Endothelial cell (in vitro differentiated cells): ENCODE data around the gene HAND1. TPM values are rescaled to one million over a fixed set of nuclear protein-coding genes. Genes with fewer than 3 reads are reported as not detected.
"Not testable (repeated sequence)": the region's sequence is repeated elsewhere in the genome, so short reads cannot be mapped to it uniquely, and the experiment has no call there.

Experiments used
- DNase-seq: peaks from one replicate; pipeline ENCODE4 v3.0.0; 2021; ENCODE audit warnings: low spot score
- H3K27ac Mint-ChIP-seq: one replicate; pipeline ENCODE4 v1.8.0; 2021; ENCODE audit warnings: mixed read lengths, inconsistent platforms; ENCODE audit not compliant: unreplicated experiment
- H3K27me3 Mint-ChIP-seq: one replicate; pipeline ENCODE4 v1.8.0; 2021; ENCODE audit warnings: mild to moderate bottlenecking, moderate library complexity, mixed read lengths, inconsistent platforms; ENCODE audit not compliant: unreplicated experiment
- H3K36me3 Mint-ChIP-seq: one replicate; pipeline ENCODE4 v1.8.0; 2021; ENCODE audit warnings: mild to moderate bottlenecking, low read depth, mixed read lengths, inconsistent platforms; ENCODE audit not compliant: unreplicated experiment
- H3K4me1 Mint-ChIP-seq: one replicate; pipeline ENCODE4 v1.8.0; 2021; ENCODE audit warnings: mild to moderate bottlenecking, mixed read lengths, inconsistent platforms; ENCODE audit not compliant: unreplicated experiment
- H3K4me3 Mint-ChIP-seq: one replicate; pipeline ENCODE4 v1.8.0; 2021; ENCODE audit warnings: mild to moderate bottlenecking, mixed read lengths, inconsistent platforms; ENCODE audit not compliant: unreplicated experiment
- H3K9me3 Mint-ChIP-seq: one replicate; pipeline ENCODE4 v1.8.0; 2021; ENCODE audit warnings: mixed read lengths, inconsistent platforms; ENCODE audit not compliant: unreplicated experiment
- CTCF ChIP-seq: fragments of 200-600 bp; sonication (generic); IDR thresholded peaks from one replicate; pipeline ENCODE4 v1.5.0; 2021; ENCODE audit warnings: antibody characterized with exemption; ENCODE audit not compliant: unreplicated experiment
- total RNA-seq: library from RNA; stranded (reverse); fragmentation: NEBNext Ultra II Directional; extraction: Animal tissue kit (Norgen Biotek cat#: 25700); gene quantifications from one replicate; pipeline ENCODE4 v1.2.1, GENCODE V29; 2021; ENCODE audit not compliant: unreplicated experiment

HAND1 gene
- total RNA-seq, 1 donor from 2014 or later: 0.95 TPM

- peaks cover 10% of the 10 kb centered on the region for H3K4me1 Mint-ChIP-seq
Observed at GRCh38 chr5:154518438-154518867, 40.4 kb upstream of the HAND1 start.

GRCh38 chr5:154517810-154518437, 39.9 kb upstream of the HAND1 start:
- H3K9me3 Mint-ChIP-seq: no peaks in the 10 kb centered on the region
- H3K4me1 Mint-ChIP-seq: peaks cover 10% of the 10 kb centered on the region
- DNase-seq: no peak
- H3K27me3 Mint-ChIP-seq: peaks cover 9% of the 10 kb centered on the region
- no peak for TF ChIP-seq CTCF
- no peak overlapping the region for H3K4me3 Mint-ChIP-seq
- H3K36me3 Mint-ChIP-seq: no peaks in the 10 kb centered on the region
- no peak overlapping the region for H3K27ac Mint-ChIP-seq

More at GRCh38 chr5:154518438-154518867, 40.4 kb upstream of the HAND1 start:
- no peak for DNase-seq
- Mint-ChIP-seq H3K9me3 (no peaks in the 10 kb centered on the region), H3K36me3 (no peaks in the 10 kb centered on the region), H3K27ac (no peak overlapping the region), H3K27me3 (peaks cover 8% of the 10 kb centered on the region), H3K4me3 (no peak overlapping the region)
- TF ChIP-seq CTCF: no peak

- Mint-ChIP-seq H3K36me3 (no peaks in the 10 kb centered on the region), H3K4me1 (peaks cover 10% of the 10 kb centered on the region), H3K9me3 (no peaks in the 10 kb centered on the region), H3K27ac (no peak overlapping the region), H3K27me3 (peaks cover 9% of the 10 kb centered on the region), H3K4me3 (no peak overlapping the region)
- TF ChIP-seq CTCF: no peak
- DNase-seq: no peak
Observed at GRCh38 chr5:154517181-154517580, 39.2 kb upstream of the HAND1 start.

GRCh38 chr5:154516475-154516874, 38.4 kb upstream of the HAND1 start:
- no peak for TF ChIP-seq CTCF
- no peak overlapping the region for H3K4me3 Mint-ChIP-seq
- H3K4me1 Mint-ChIP-seq: peaks cover 10% of the 10 kb centered on the region
- H3K9me3 Mint-ChIP-seq: no peaks in the 10 kb centered on the region
- H3K27me3 Mint-ChIP-seq: peaks cover 9% of the 10 kb centered on the region
- H3K36me3 Mint-ChIP-seq: no peaks in the 10 kb centered on the region
- H3K27ac Mint-ChIP-seq: no peak overlapping the region
- no peak for DNase-seq

- H3K9me3 Mint-ChIP-seq: not testable (repeated sequence)
Observed at GRCh38 chr5:154515488-154515887, 37.5 kb upstream of the HAND1 start.

More at GRCh38 chr5:154515488-154515887, 37.5 kb upstream of the HAND1 start:
- H3K27me3 Mint-ChIP-seq, H3K27ac Mint-ChIP-seq, H3K4me1 Mint-ChIP-seq, H3K36me3 Mint-ChIP-seq, DNase-seq, H3K4me3 Mint-ChIP-seq: not testable (repeated sequence)
